ENCODE results near the gene TMEM35B.
"Not testable (repeated sequence)": the region's sequence is repeated elsewhere in the genome, so short reads cannot be mapped to it uniquely, and the experiment has no call there.

TMEM35B gene

GRCh38 chr1:34976384-34977209 is 8.6 kb downstream of the TMEM35B start:
- DNase-seq (ENCODE audit: low read depth, low spot score): no peak

GRCh38 chr1:34975771-34976170 is 9.4 kb downstream of the TMEM35B start:
- DNase-seq (ENCODE audit: low read depth, low spot score): no peak

GRCh38 chr1:34975338-34975737 is 9.8 kb downstream of the TMEM35B start:
- no peak for DNase-seq (ENCODE audit: low read depth, low spot score)

GRCh38 chr1:34974626-34975025 is 10.5 kb downstream of the TMEM35B start:
- no peak for DNase-seq (ENCODE audit: low read depth, low spot score)

DNA sequence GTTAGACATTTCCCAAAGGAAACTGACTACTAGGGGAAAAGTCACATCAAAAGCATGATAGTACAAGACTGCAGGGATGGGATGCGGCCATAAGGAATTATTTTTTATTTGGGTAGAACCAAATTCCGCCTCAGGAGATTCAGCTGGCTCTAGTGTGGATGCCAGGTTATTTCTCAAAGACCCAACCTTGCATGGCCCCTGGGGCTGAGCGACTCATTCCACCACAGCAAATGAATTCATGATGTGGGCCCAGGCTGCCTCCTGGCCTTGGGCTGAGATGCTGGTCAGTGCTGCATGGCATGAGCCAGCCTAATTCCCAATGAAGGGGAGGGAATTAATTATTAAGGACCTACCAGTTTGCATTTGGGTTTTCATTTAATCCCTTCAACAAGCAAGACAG is 11.8 kb downstream of the TMEM35B start:
- no peak for DNase-seq (ENCODE audit: low read depth, low spot score)

DNA sequence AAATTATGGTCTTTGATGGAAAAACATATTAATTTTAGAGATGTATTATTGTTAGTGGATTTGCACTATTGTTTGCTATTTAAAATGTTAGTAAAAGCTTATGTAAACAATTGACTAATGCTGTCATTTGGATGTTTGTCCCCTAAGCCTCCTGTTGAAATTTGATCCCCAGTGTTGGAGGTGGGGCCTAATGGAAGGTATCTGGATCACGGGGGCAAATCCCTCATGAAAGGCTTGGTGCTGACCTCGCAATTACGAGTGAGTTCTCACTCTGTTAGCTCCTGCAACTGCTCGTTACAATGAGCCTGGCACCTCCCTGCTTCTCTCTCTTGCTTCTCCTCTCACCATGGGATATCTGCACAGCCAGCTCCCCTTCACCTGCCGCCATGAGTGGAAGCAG is 14.3 kb downstream of the TMEM35B start:
- DNase-seq (ENCODE audit: low read depth, low spot score): no peak

DNA sequence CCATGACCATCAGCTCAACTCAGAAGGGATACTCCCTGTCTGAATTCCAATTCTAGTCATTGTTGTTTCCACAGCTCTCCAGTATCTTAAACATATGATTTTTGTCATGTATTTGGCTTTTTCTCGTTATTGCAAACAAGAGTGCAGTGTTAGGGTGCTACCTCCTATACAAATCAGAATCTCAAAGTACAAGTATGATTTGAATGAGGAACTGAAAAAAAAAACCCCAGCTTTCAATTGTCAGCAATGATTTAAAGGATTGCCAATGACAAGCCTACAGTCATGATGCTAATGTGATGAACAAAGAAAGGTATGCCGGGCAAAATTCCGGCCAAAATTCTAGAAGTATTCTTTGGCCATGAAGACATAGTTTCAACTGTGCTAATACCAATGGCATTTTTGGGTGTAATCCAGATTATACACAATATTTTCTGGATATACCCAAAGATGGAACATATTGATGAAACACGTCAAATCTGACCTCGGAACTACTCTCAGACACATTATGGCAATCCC is 14.9 kb downstream of the TMEM35B start:
- no peak for DNase-seq (ENCODE audit: low read depth, low spot score)

GRCh38 chr1:34968297-34968696 is 16.9 kb downstream of the TMEM35B start:
- not testable (repeated sequence) for DNase-seq (ENCODE audit: low read depth, low spot score)

DNA sequence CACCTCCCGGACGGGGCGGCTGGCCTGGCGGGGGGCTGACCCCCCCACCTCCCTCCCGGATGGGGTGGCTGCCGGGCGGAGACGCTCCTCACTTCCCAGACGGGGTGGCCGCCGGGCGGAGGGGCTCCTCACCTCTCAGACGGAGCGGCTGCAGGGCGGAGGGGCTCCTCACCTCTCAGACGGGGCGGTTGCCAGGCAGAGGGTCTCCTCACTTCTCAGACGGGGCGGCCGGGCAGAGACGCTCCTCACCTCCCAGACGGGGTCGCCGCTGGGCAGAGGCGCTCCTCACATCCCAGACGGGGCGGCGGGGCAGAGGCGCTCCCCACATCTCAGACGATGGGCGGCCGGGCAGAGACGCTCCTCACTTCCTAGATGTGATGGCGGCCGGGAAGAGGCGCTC is 17.5 kb downstream of the TMEM35B start:
- DNase-seq (ENCODE audit: low read depth, low spot score): not testable (repeated sequence)

DNA sequence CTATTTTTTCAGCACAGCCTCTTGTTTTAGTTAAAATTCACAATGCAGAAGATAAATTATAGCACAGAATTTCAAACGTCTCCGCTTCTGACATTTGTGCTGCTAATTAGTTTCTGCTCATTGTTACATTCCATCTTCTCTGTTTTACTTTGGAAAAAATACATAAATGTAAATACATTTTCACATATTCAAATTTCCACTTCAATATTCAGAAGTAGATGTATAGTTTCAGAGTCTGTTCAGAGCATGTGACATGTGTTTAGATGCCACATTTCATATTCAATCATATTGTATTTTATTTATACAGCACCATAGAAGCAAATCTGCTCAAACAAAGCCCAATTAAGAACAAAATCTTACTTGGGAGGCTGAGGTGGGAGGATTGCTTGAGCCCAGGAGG is 19.6 kb downstream of the TMEM35B start:
- no peak for DNase-seq (ENCODE audit: low read depth, low spot score)

GRCh38 chr1:34950428-34950827 is 34.7 kb downstream of the TMEM35B start:
- DNase-seq (ENCODE audit: low read depth, low spot score): no peak

DNA sequence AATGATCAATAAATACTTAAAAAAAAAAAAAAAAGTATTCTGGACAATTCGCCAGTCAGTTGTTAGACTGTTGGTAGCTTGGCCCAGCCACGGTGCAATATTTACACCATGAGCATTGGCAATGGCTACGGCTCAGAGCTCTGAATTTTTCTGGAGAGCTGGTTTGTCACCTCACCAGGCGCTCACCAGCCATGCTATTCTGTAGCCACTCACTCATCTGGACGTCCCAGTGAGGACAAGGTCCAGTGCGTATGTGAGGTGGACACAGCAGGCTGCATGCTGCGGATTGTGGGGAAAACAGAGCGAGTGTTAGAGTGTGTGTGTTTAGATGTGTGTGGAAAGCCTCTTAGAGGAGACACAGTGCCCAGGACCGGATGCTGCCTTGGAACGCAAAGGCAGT is 36.4 kb downstream of the TMEM35B start:
- DNase-seq (ENCODE audit: low read depth, low spot score): not testable (repeated sequence)

- DNase-seq (ENCODE audit: low read depth, low spot score): not testable (repeated sequence)
Observed at GRCh38 chr1:34947641-34948314, 37.4 kb downstream of the TMEM35B start.

GRCh38 chr1:34946211-34946610 is 38.9 kb downstream of the TMEM35B start:
- DNase-seq (ENCODE audit: low read depth, low spot score): no peak

DNA sequence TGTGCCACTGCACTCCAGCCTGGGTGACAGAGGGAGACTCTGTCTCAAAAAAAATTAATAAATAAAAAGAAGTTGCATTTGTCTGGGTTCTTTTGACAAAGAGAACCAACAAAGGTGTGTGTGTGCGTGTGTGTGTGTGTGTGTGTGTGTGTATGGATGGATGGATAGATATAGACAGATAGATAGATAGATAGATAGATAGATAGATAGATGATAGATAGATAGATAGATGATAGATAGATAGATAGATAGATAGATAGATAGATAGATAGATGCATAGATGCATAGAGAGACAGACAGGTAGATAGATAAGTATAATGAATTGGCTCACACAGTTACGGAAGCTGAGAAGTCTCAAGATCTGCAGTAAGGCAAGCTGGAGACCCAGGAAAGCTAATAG is 43.3 kb downstream of the TMEM35B start:
- not testable (repeated sequence) for DNase-seq (ENCODE audit: low read depth, low spot score)
